OCI-LY1 (cell line): ENCODE data around the gene CLIP2.
"Not testable (repeated sequence)": the region's sequence is repeated elsewhere in the genome, so short reads cannot be mapped to it uniquely, and the experiment has no call there.

Experiments used
- H2AFZ ChIP-seq: fragments of 200-600 bp; sonication (generic), shearing (Covaris generic); 2 replicates; pipeline ENCODE4 v1.6.0; 2014; ENCODE audit warnings: antibody characterized with exemption, mild to moderate bottlenecking, low read length
- H3F3A ChIP-seq: fragments of 200-600 bp; sonication (generic), shearing (Covaris generic); 2 replicates; pipeline ENCODE4 v1.6.0; 2014; ENCODE audit warnings: mild to moderate bottlenecking, antibody characterized with exemption, low read length, moderate library complexity; ENCODE audit not compliant: insufficient read depth
- H3K27ac ChIP-seq: fragments of 200-600 bp; sonication (generic); 2 replicates; pipeline ENCODE4 v1.5.1; 2014; ENCODE audit warnings: low read length, mixed run types, mild to moderate bottlenecking, low read depth; ENCODE audit not compliant: poor library complexity, severe bottlenecking
- H3K27me3 ChIP-seq: fragments of 200-600 bp; sonication (generic); 2 replicates; pipeline ENCODE4 v1.6.0; 2014; ENCODE audit warnings: antibody characterized with exemption, mild to moderate bottlenecking, low read length, moderate library complexity; ENCODE audit not compliant: insufficient read depth
- H3K36me3 ChIP-seq: fragments of 200-600 bp; sonication (generic); 2 replicates; pipeline ENCODE4 v1.6.1; 2014; ENCODE audit warnings: mild to moderate bottlenecking, antibody characterized with exemption, low read length, moderate library complexity, mixed read lengths; ENCODE audit not compliant: insufficient read depth
- H3K4me1 ChIP-seq: fragments of 200-600 bp; sonication (generic); 2 replicates; pipeline ENCODE4 v1.5.1; 2014; ENCODE audit warnings: mild to moderate bottlenecking, low read length, moderate library complexity; ENCODE audit not compliant: insufficient read depth, severe bottlenecking
- H3K4me2 ChIP-seq: fragments of 200-600 bp; sonication (generic), shearing (Covaris generic); 2 replicates; pipeline ENCODE4 v1.6.1; 2014; ENCODE audit warnings: low read length
- H3K4me3 ChIP-seq: fragments of 200-600 bp; sonication (generic); 2 replicates; pipeline ENCODE4 v1.5.1; 2014; ENCODE audit warnings: low read length, low read depth, mild to moderate bottlenecking, mixed read lengths; ENCODE audit not compliant: poor library complexity, severe bottlenecking
- H3K79me2 ChIP-seq: fragments of 200-600 bp; shearing (Covaris generic); 2 replicates; pipeline ENCODE4 v1.6.1; 2016; ENCODE audit warnings: mixed run types, low read length, mixed read lengths; ENCODE audit not compliant: insufficient read depth
- H3K9ac ChIP-seq: fragments of 200-600 bp; sonication (generic), shearing (Covaris generic); 2 replicates; pipeline ENCODE4 v1.6.1; 2014; ENCODE audit warnings: mild to moderate bottlenecking, low read length, mixed read lengths
- H3K9me2 ChIP-seq: fragments of 200-600 bp; sonication (generic), shearing (Covaris generic); 2 replicates; pipeline ENCODE4 v1.6.1; 2014; ENCODE audit warnings: low read depth, mild to moderate bottlenecking, low read length, mixed read lengths
- H3K9me3 ChIP-seq: fragments of 200-600 bp; shearing (Covaris generic); 2 replicates; pipeline ENCODE4 v1.6.1; 2014; ENCODE audit warnings: low read length, mixed read lengths
- H4K20me1 ChIP-seq: fragments of 200-600 bp; sonication (generic), shearing (Covaris generic); 2 replicates; pipeline ENCODE4 v1.6.0; 2016; ENCODE audit warnings: mild to moderate bottlenecking, low read length; ENCODE audit not compliant: insufficient read depth
- EZH2 ChIP-seq: fragments of 200-600 bp; sonication (generic), shearing (Covaris generic); IDR thresholded peaks from 2 replicates; pipeline ENCODE4 v1.8.0; 2017; ENCODE audit warnings: borderline replicate concordance, mixed run types, mild to moderate bottlenecking, antibody characterized with exemption, low read length, moderate library complexity, mixed read lengths
- TF ChIP-seq, protein P1 (sequence below): fragments of 200-600 bp; sonication (generic), shearing (Covaris generic); IDR thresholded peaks from 2 replicates; pipeline ENCODE4 v1.5.1; 2017; ENCODE audit warnings: mild to moderate bottlenecking, antibody characterized with exemption, low read length, moderate library complexity, mixed read lengths

CLIP2 gene

DNA sequence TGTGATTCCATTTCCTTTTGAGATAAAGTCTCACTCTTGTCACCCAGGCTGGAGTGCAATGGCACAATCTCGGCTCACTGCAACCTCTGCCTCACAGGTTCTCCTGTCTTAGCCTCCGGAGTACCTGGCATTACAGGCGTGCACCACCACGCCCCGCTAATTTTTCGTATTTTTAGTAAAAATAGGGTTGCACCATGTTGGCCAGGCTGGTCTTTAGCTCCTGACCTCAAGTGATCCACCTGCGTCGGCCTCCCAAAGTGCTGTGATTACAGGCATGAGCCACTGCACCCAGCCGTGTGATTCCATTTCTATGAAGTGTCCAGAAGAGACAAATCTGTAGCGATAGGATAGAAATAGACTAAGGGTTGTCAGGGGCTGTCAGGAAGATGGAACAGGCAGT lies 60.4 kb downstream of the CLIP2 start:
- no peaks in the 10 kb centered on the region for H3K9me3 ChIP-seq
- TF ChIP-seq, protein P1, sequence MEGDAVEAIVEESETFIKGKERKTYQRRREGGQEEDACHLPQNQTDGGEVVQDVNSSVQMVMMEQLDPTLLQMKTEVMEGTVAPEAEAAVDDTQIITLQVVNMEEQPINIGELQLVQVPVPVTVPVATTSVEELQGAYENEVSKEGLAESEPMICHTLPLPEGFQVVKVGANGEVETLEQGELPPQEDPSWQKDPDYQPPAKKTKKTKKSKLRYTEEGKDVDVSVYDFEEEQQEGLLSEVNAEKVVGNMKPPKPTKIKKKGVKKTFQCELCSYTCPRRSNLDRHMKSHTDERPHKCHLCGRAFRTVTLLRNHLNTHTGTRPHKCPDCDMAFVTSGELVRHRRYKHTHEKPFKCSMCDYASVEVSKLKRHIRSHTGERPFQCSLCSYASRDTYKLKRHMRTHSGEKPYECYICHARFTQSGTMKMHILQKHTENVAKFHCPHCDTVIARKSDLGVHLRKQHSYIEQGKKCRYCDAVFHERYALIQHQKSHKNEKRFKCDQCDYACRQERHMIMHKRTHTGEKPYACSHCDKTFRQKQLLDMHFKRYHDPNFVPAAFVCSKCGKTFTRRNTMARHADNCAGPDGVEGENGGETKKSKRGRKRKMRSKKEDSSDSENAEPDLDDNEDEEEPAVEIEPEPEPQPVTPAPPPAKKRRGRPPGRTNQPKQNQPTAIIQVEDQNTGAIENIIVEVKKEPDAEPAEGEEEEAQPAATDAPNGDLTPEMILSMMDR, result no peak
- TF ChIP-seq EZH2, result no peak
- no peaks in the 10 kb centered on the region for H3K36me3 ChIP-seq
- H4K20me1 ChIP-seq, result no peaks in the 10 kb centered on the region
- H3K9ac ChIP-seq, result no peak overlapping the region
- no peak overlapping the region for H3K27ac ChIP-seq
- H3K4me3 ChIP-seq, result no peak overlapping the region
- H3F3A ChIP-seq, result no peaks in the 10 kb centered on the region
- H3K9me2 ChIP-seq, result no peaks in the 10 kb centered on the region
- H3K4me2 ChIP-seq, result no peak overlapping the region
- no peaks in the 10 kb centered on the region for H3K4me1 ChIP-seq
- H3K27me3 ChIP-seq, result no peaks in the 10 kb centered on the region
- no peaks in the 10 kb centered on the region for H3K79me2 ChIP-seq
- H2AFZ ChIP-seq, result no peak overlapping the region

DNA sequence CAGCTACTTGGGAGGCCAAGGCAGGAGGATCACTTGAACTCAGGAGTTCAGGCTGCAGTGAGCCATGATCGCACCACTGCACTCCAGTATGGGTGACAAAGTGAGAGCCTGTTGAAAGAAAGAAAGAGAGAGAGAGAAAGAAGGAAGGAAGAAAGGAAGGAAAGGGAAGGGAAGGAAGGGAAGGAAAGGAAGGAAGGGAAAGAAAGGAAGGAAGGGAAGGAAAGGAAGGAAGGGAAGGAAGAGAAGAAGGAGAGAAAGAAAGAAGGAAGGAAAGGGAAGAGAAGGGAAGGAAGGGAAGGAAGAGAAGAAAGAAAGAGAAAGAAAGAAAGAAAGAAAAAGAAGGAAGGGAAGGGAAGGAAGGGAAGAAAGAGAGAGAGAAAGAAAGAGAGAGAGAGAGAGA lies 61.5 kb downstream of the CLIP2 start:
- Histone ChIP-seq H3K9me3 (no peaks in the 10 kb centered on the region), H2AFZ (no peak overlapping the region), H3K9me2 (no peaks in the 10 kb centered on the region), H3K4me1 (no peaks in the 10 kb centered on the region), H3K79me2 (no peaks in the 10 kb centered on the region), H3K27me3 (no peaks in the 10 kb centered on the region), H3K4me2 (no peak overlapping the region), H3K36me3 (no peaks in the 10 kb centered on the region), H3K4me3 (no peak overlapping the region), H3K27ac (no peak overlapping the region), H4K20me1 (no peaks in the 10 kb centered on the region), H3K9ac (no peak overlapping the region), H3F3A (no peaks in the 10 kb centered on the region)
- TF ChIP-seq, protein P1, result no peak
- no peak for TF ChIP-seq EZH2

DNA sequence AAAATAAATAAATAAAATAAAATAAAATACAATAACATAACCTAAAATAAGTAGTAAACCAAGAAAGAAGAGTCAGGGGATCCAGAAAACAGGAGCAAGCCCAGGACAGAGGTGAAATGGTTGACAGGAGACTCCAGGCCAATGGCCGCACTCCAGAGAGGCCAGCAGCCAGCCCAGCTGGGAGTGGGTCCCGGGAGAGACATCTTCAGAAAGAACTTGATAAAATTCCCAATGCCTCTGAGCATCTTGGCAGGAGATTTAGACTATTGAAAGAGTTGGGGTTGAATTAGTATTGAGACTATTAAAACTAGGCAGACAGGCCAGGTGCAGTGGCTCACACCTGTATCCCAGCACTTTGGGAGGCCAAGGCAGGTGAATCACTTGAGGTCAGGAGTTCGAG lies 62.6 kb downstream of the CLIP2 start:
- no peak overlapping the region for H3K4me2 ChIP-seq
- no peak for TF ChIP-seq EZH2
- TF ChIP-seq, protein P1, result no peak
- no peak overlapping the region for H2AFZ ChIP-seq
- H3K9ac ChIP-seq, result no peak overlapping the region
- no peaks in the 10 kb centered on the region for H3K9me2 ChIP-seq
- no peaks in the 10 kb centered on the region for H3K27me3 ChIP-seq
- no peaks in the 10 kb centered on the region for H3K4me1 ChIP-seq
- no peaks in the 10 kb centered on the region for H3F3A ChIP-seq
- H3K27ac ChIP-seq, result no peak overlapping the region
- H3K9me3 ChIP-seq, result no peaks in the 10 kb centered on the region
- no peaks in the 10 kb centered on the region for H4K20me1 ChIP-seq
- H3K4me3 ChIP-seq, result no peak overlapping the region
- no peaks in the 10 kb centered on the region for H3K36me3 ChIP-seq
- H3K79me2 ChIP-seq, result no peaks in the 10 kb centered on the region

DNA sequence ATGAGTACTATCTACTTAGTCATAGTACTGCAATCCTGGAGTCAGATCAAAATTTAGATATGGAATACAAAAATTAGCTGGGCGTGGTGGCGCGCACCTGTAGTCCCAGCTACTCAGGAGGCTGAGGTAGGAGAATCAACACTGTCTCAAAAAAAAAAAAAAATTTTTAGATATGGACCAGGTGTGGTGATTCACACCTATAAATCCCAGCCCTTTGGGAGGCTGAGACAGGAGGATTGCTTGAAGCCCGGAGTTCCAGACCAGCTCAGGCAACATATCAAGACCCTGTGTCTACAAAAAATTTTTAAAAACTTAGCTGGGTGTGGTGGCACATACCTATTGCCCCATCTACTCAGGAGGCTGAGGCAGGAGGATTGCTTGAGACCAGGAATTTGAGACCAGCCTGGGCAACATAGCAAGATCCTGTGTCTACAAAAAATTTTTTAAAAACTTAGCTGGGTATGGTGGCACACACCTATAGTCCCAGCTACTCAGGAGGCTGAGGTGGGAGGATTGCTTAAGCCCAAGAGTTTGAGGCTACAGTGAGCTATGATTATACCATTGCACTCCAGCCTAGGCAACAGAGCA lies 63.4 kb downstream of the CLIP2 start:
- not testable (repeated sequence) for H3K36me3 ChIP-seq, H3K9me2 ChIP-seq, H3K27me3 ChIP-seq, H3K9me3 ChIP-seq, H3K4me3 ChIP-seq, H3K4me2 ChIP-seq, H3K4me1 ChIP-seq, H3K79me2 ChIP-seq, H2AFZ ChIP-seq, H3K27ac ChIP-seq, H3F3A ChIP-seq, H3K9ac ChIP-seq, H4K20me1 ChIP-seq
